Gastroesophageal sphincter (tissue), 4 donors: Measurements from ENCODE around the gene DYNC1I2. TPM values are rescaled to one million over a fixed set of nuclear protein-coding genes. Genes with fewer than 3 reads are reported as not detected.

ENCODE experiments used
- ATAC-seq: fragments of 150-250 bp; one replicate; pipeline ENCODE4 v1.9.1; 2016; ENCODE audit warnings: mild to moderate bottlenecking, moderate library complexity
- H3K27ac ChIP-seq, 4 donors: fragments of 200-600 bp; sonication (generic) in 3 of 4; 1 replicate in 3 of 4; 2 replicates in 1 of 4; pipeline ENCODE4 v1.5.1; 2016 to 2019
- H3K27me3 ChIP-seq: fragments of 200-600 bp; sonication (generic); one replicate; pipeline ENCODE4 v1.5.1; 2019
- H3K36me3 ChIP-seq, 2 donors: fragments of 200-600 bp; sonication (generic); one replicate each; pipeline ENCODE4 v1.5.1; 2019; ENCODE audit warnings: control low read depth in 1 of 2
- H3K4me1 ChIP-seq, 3 donors: fragments of 200-600 bp; sonication (generic); 1 replicate in 2 of 3; 2 replicates in 1 of 3; pipeline ENCODE4 v1.5.1; 2016 to 2019; ENCODE audit warnings: control low read depth in 2 of 3
- H3K4me3 ChIP-seq, 2 donors: fragments of 200-600 bp; sonication (generic); one replicate each; pipeline ENCODE4 v1.5.1; 2019; ENCODE audit warnings: mild to moderate bottlenecking in 1 of 2, moderate library complexity in 1 of 2
- H3K9me3 ChIP-seq, 3 donors: fragments of 200-600 bp; sonication (generic); one replicate each; pipeline ENCODE4 v1.5.1; 2017 to 2019; ENCODE audit warnings: control low read depth in 2 of 3
- CTCF ChIP-seq, 4 experiments: fragments of 200-600 bp in 2 of 4; fragments of 450-650 bp in 2 of 4; sonication (generic) in 1 of 4; IDR thresholded peaks; one replicate each; pipeline ENCODE4 v1.5.1; 2017 to 2019; ENCODE audit warnings: antibody characterized with exemption in 4 of 4, mild to moderate bottlenecking in 2 of 4, moderate library complexity in 2 of 4
- EP300 ChIP-seq: sonication (generic); formaldehyde crosslinking; IDR thresholded peaks from one replicate; pipeline ENCODE4 v1.6.1; 2017; ENCODE audit warnings: antibody characterized with exemption, mild to moderate bottlenecking
- POLR2A ChIP-seq, 2 donors: fragments of 450-650 bp; IDR thresholded peaks; one replicate each; pipeline ENCODE4 v1.6.1; 2017; ENCODE audit warnings: antibody characterized with exemption in 2 of 2, mild to moderate bottlenecking in 2 of 2, moderate library complexity in 1 of 2
- POLR2AphosphoS5 ChIP-seq: sonication (generic); formaldehyde crosslinking; IDR thresholded peaks from one replicate; pipeline ENCODE4 v1.6.1; 2017; ENCODE audit warnings: antibody characterized with exemption
- WGBS, 2 donors: methylation state at CpG; one replicate each; pipeline ENCODE4 v1.1.5; 2018; ENCODE audit warnings: low coverage in 1 of 2; 5-methylcytosine and 5-hydroxymethylcytosine counted together
- total RNA-seq, 4 donors: library from RNA; depleted of rRNA; stranded (reverse); fragments of >200 nt; gene quantifications; one replicate each; pipeline ENCODE4 v1.1.0, GENCODE V29; 2016

DYNC1I2 gene
- total RNA-seq, 4 donors from 2014 or later, result 117 to 147 (median 131) TPM

GRCh38 chr2:171792886-171793580, 105.8 kb downstream of the DYNC1I2 start:
- no peak overlapping the region for H3K4me3 ChIP-seq
- no peaks in the 10 kb centered on the region for H3K9me3 ChIP-seq
- H3K27me3 ChIP-seq, result no peaks in the 10 kb centered on the region
- no peaks in the 10 kb centered on the region for H3K4me1 ChIP-seq
- TF ChIP-seq CTCF (IDR thresholded peaks at IDR 0.05), result no peak
- no peak for TF ChIP-seq POLR2AphosphoS5
- no peak for TF ChIP-seq EP300
- TF ChIP-seq POLR2A (IDR thresholded peaks at IDR 0.05), result no peak
- no peak for ATAC-seq
- no peak overlapping the region for H3K27ac ChIP-seq
- H3K36me3 ChIP-seq, result peaks cover 2 to 75% of the 10 kb centered on the region in 2 donors
- 52 to 58% methylated on average over 3 to 4 of the region's 4 CpGs for WGBS, 2 donors

DNA sequence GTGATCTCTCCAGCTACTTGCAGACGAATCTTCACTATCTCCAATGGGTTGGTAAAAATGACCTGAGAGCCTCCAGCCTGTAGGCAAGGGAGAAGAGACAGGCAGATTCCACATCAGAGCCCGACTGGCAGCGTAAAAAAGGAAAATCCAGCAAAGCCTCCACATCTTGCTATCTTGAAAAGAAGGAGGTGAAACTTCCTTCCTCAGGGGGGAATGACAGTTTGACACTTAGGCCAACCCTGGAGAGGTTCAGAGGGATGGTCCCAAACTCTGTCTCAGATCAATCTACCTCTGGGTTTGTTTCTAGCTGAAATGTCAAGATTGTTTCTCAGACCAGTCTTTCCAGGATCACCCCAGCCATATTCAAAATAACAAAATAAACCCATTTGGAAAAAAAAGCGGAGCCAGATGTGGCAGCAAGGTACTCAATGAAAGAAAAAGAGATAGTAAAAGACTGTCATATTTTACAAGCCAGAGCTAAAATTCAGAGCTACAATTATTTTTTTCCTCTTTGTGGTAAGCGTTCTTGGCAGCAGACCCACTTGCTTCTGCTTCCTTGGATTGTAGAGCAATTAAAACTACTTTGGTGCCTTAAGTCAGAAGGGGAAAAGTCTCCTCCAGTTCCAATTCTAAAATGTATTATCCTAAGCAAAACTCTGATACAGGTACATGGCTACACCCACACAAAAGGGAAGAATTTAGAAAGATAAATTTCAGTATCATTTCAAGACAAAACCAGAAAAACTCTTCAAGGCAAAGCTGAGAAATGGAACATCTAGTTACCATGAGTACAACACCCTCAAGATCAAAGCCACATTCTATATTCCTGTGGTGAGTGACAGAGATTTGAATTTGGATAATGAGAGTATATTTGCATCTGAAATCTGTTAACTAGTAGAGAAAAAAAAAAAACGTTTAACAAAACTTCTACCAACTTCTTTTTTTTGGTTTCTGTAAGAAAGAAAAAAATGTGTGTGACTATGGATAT, 106.7 kb downstream of the DYNC1I2 start:
- H3K27ac ChIP-seq, result no peak overlapping the region
- 62 to 74% methylated on average over 5 of the region's 6 CpGs for WGBS, 2 donors
- no peaks in the 10 kb centered on the region for H3K4me1 ChIP-seq
- H3K9me3 ChIP-seq, result no peaks in the 10 kb centered on the region
- peaks cover 0 to 75% of the 10 kb centered on the region in 2 donors for H3K36me3 ChIP-seq
- H3K27me3 ChIP-seq, result no peaks in the 10 kb centered on the region
- ATAC-seq, result no peak
- no peak overlapping the region for H3K4me3 ChIP-seq
- TF ChIP-seq POLR2A (IDR thresholded peaks at IDR 0.05) (no peak), EP300 (no peak), CTCF (IDR thresholded peaks at IDR 0.05) (no peak), POLR2AphosphoS5 (no peak)

- 59 to 65% methylated on average over 4 of the region's 4 CpGs for WGBS, 2 donors
- ATAC-seq, result no peak
- Histone ChIP-seq H3K9me3 (no peaks in the 10 kb centered on the region), H3K36me3 (peaks cover 0 to 73% of the 10 kb centered on the region in 2 donors), H3K4me3 (no peak overlapping the region), H3K27ac (no peak overlapping the region), H3K4me1 (no peaks in the 10 kb centered on the region), H3K27me3 (no peaks in the 10 kb centered on the region)
- TF ChIP-seq CTCF (IDR thresholded peaks at IDR 0.05), result no peak
- no peak for TF ChIP-seq POLR2AphosphoS5
- TF ChIP-seq POLR2A (IDR thresholded peaks at IDR 0.05), result no peak
- TF ChIP-seq EP300, result no peak
Observed at GRCh38 chr2:171794918-171795317, 107.6 kb downstream of the DYNC1I2 start.

Other genes starting within 250 kb of the DYNC1I2 start
- gene CYBRD1, start 165.0 kb upstream of the DYNC1I2 start, total RNA-seq, result 100 to 1,000 TPM; 168 to 365 (median 242) TPM
- gene SLC25A12, start 206.8 kb downstream of the DYNC1I2 start, total RNA-seq, result 10 to 100 TPM; 54.9 to 82.7 (median 70.5) TPM
- gene HAT1, start 235.0 kb downstream of the DYNC1I2 start, total RNA-seq, result 10 to 100 TPM; 25.2 to 34.2 (median 31.3) TPM